ENCODE data around the gene SLC48A1. TPM values are rescaled to one million over a fixed set of nuclear protein-coding genes. Genes with fewer than 3 reads are reported as not detected.

SLC48A1 gene
- total and polyA plus RNA-seq, 10 of the 15 experiments (the other 5 are each of a cell fraction or from before 2014, with no cell fraction given) = 1.1 to 4.9 (median 1.9) TPM

DNA sequence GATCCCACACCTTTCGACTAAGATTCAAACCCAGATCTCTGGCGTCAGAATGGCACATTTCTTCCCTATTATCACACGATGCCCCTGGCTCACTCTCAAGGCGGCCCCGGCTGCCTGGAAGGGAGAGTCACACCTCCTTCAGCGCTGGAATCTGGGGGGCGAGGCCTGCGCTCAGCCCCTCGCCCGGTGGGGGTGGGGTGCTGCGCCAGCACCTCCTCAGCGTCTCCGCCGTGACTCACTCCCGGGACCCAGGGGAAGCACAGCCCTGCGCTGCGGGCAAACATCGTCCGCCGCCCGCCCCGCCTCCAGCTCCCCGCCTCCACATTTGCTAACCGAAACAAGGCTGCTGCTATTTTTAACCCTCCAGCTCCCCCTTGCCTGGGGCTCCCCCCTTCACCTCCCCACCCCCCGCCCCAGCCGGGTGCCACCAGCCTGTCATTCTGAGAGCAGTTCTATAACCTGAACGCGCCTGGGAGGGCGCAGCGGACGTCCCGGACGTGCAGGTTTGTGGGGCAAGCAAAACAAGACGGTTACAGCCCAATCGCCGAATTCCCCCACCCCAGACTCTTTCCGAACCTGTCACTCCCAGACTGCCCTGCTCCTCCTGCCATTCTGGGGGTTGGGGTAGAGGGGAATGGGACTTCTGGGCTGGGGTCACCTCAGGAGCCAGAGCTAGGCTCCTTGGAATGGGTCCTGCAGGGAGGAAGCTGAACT, 39.9 kb downstream of the SLC48A1 start (continued):
- TF ChIP-seq, protein P1, sequence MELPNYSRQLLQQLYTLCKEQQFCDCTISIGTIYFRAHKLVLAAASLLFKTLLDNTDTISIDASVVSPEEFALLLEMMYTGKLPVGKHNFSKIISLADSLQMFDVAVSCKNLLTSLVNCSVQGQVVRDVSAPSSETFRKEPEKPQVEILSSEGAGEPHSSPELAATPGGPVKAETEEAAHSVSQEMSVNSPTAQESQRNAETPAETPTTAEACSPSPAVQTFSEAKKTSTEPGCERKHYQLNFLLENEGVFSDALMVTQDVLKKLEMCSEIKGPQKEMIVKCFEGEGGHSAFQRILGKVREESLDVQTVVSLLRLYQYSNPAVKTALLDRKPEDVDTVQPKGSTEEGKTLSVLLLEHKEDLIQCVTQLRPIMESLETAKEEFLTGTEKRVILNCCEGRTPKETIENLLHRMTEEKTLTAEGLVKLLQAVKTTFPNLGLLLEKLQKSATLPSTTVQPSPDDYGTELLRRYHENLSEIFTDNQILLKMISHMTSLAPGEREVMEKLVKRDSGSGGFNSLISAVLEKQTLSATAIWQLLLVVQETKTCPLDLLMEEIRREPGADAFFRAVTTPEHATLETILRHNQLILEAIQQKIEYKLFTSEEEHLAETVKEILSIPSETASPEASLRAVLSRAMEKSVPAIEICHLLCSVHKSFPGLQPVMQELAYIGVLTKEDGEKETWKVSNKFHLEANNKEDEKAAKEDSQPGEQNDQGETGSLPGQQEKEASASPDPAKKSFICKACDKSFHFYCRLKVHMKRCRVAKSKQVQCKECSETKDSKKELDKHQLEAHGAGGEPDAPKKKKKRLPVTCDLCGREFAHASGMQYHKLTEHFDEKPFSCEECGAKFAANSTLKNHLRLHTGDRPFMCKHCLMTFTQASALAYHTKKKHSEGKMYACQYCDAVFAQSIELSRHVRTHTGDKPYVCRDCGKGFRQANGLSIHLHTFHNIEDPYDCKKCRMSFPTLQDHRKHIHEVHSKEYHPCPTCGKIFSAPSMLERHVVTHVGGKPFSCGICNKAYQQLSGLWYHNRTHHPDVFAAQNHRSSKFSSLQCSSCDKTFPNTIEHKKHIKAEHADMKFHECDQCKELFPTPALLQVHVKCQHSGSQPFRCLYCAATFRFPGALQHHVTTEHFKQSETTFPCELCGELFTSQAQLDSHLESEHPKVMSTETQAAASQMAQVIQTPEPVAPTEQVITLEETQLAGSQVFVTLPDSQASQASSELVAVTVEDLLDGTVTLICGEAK (IDR thresholded peaks at IDR 0.05; ENCODE audit: borderline replicate concordance) = no peak
- TF ChIP-seq SRF (IDR thresholded peaks at IDR 0.05; ENCODE audit: low read depth in 2 of 2, low read length in 2 of 2) (no peak), MEF2B (IDR thresholded peaks at IDR 0.05; ENCODE audit: partially characterized antibody, poor library complexity, severe bottlenecking) (peak; percentile 91), RCOR1 (conservative IDR thresholded peaks at IDR 0.05; ENCODE audit: low read depth, low read length) (no peak), SIX5 (IDR thresholded peaks at IDR 0.05; ENCODE audit: low read depth, low read length, severe bottlenecking) (no peak), SUZ12 (IDR thresholded peaks at IDR 0.05; ENCODE audit: unreplicated experiment) (no peak), RBBP5 (conservative IDR thresholded peaks at IDR 0.05) (no peak), KAT2A (conservative IDR thresholded peaks at IDR 0.05; ENCODE audit: control insufficient read depth, low read depth, low read length) (no peak), RUNX3 (IDR thresholded peaks at IDR 0.05; ENCODE audit: low read length) (peak; percentile 72), WRNIP1 (IDR thresholded peaks at IDR 0.05; ENCODE audit: borderline replicate concordance, low read depth, low read length) (no peak), ZNF622 (IDR thresholded peaks at IDR 0.05) (no peak), SREBF1 (IDR thresholded peaks at IDR 0.05; ENCODE audit: low read length) (peak; percentile 83), MXI1 (IDR thresholded peaks at IDR 0.05; ENCODE audit: low read depth, low read length) (no peak), ETV6 (conservative IDR thresholded peaks at IDR 0.05 in 1 of 2, IDR thresholded peaks at IDR 0.05 in 1 of 2; ENCODE audit: borderline replicate concordance in 1 of 2, low read depth in 1 of 2) (0 out of 4 replicates have a peak, but pooled peaks of 1 of the 2 experiments have one; percentile 55)
- TF ChIP-seq, protein P2, sequence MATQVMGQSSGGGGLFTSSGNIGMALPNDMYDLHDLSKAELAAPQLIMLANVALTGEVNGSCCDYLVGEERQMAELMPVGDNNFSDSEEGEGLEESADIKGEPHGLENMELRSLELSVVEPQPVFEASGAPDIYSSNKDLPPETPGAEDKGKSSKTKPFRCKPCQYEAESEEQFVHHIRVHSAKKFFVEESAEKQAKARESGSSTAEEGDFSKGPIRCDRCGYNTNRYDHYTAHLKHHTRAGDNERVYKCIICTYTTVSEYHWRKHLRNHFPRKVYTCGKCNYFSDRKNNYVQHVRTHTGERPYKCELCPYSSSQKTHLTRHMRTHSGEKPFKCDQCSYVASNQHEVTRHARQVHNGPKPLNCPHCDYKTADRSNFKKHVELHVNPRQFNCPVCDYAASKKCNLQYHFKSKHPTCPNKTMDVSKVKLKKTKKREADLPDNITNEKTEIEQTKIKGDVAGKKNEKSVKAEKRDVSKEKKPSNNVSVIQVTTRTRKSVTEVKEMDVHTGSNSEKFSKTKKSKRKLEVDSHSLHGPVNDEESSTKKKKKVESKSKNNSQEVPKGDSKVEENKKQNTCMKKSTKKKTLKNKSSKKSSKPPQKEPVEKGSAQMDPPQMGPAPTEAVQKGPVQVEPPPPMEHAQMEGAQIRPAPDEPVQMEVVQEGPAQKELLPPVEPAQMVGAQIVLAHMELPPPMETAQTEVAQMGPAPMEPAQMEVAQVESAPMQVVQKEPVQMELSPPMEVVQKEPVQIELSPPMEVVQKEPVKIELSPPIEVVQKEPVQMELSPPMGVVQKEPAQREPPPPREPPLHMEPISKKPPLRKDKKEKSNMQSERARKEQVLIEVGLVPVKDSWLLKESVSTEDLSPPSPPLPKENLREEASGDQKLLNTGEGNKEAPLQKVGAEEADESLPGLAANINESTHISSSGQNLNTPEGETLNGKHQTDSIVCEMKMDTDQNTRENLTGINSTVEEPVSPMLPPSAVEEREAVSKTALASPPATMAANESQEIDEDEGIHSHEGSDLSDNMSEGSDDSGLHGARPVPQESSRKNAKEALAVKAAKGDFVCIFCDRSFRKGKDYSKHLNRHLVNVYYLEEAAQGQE (IDR thresholded peaks at IDR 0.05; ENCODE audit: low read depth, low read length) = 0 out of 2 replicates have a peak, but pooled peaks have one; percentile 18
- TF ChIP-seq, protein P3, sequence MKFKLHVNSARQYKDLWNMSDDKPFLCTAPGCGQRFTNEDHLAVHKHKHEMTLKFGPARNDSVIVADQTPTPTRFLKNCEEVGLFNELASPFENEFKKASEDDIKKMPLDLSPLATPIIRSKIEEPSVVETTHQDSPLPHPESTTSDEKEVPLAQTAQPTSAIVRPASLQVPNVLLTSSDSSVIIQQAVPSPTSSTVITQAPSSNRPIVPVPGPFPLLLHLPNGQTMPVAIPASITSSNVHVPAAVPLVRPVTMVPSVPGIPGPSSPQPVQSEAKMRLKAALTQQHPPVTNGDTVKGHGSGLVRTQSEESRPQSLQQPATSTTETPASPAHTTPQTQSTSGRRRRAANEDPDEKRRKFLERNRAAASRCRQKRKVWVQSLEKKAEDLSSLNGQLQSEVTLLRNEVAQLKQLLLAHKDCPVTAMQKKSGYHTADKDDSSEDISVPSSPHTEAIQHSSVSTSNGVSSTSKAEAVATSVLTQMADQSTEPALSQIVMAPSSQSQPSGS (IDR thresholded peaks at IDR 0.05; ENCODE audit: low read length) = no peak; the same call in 1 of the 2 replicates
- TF ChIP-seq, protein P4, sequence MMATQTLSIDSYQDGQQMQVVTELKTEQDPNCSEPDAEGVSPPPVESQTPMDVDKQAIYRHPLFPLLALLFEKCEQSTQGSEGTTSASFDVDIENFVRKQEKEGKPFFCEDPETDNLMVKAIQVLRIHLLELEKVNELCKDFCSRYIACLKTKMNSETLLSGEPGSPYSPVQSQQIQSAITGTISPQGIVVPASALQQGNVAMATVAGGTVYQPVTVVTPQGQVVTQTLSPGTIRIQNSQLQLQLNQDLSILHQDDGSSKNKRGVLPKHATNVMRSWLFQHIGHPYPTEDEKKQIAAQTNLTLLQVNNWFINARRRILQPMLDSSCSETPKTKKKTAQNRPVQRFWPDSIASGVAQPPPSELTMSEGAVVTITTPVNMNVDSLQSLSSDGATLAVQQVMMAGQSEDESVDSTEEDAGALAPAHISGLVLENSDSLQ (IDR thresholded peaks at IDR 0.05) = peak; percentile 90
- TF ChIP-seq, protein P5, sequence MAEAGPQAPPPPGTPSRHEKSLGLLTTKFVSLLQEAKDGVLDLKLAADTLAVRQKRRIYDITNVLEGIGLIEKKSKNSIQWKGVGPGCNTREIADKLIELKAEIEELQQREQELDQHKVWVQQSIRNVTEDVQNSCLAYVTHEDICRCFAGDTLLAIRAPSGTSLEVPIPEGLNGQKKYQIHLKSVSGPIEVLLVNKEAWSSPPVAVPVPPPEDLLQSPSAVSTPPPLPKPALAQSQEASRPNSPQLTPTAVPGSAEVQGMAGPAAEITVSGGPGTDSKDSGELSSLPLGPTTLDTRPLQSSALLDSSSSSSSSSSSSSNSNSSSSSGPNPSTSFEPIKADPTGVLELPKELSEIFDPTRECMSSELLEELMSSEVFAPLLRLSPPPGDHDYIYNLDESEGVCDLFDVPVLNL (IDR thresholded peaks at IDR 0.05; ENCODE audit: low read depth, low read length) = no peak
